Activated naive CD4-positive, alpha-beta T cell treated with anti-CD3 and anti-CD28 coated beads for 36 hours (primary cell): ENCODE measurements around the gene KCNN1. TPM values are rescaled to one million over a fixed set of nuclear protein-coding genes. Genes with fewer than 3 reads are reported as not detected.
"Not testable (repeated sequence)": the region's sequence is repeated elsewhere in the genome, so short reads cannot be mapped to it uniquely, and the experiment has no call there.

Experiments used
- CTCF ChIA-PET: fragments of 350-600 bp; sonication (Branson Sonifier 250); formaldehyde crosslinking; loops from one replicate; lab custom pipeline; 2021; ENCODE audit warnings: antibody characterized with exemption; lab: Charles Lee
- DNase-seq: peaks from one replicate; pipeline ENCODE4 v3.0.0-alpha.2; 2020
- H3K27ac Mint-ChIP-seq: one replicate; pipeline ENCODE4 v1.8.0; 2021; ENCODE audit warnings: mild to moderate bottlenecking, mixed read lengths
- H3K27me3 Mint-ChIP-seq: one replicate; pipeline ENCODE4 v1.8.0; 2021; ENCODE audit warnings: low read depth, mixed read lengths
- H3K36me3 Mint-ChIP-seq: one replicate; pipeline ENCODE4 v1.8.0; 2021; ENCODE audit warnings: low read depth, mixed read lengths
- H3K4me1 Mint-ChIP-seq: one replicate; pipeline ENCODE4 v1.8.0; 2021; ENCODE audit warnings: low read depth, mixed read lengths
- H3K4me3 Mint-ChIP-seq: one replicate; pipeline ENCODE4 v1.8.0; 2021; ENCODE audit warnings: mild to moderate bottlenecking, moderate library complexity, mixed read lengths
- H3K9me3 Mint-ChIP-seq: one replicate; pipeline ENCODE4 v1.8.0; 2021; ENCODE audit warnings: mixed read lengths
- intact Hi-C: fragments of 100-400 bp; cut with micrococcal nuclease; formaldehyde crosslinking; loops from one replicate; pipeline ENCODE4 v1.15.1; 2023
- total RNA-seq, 2 experiments: library from RNA; stranded (reverse); gene quantifications; one replicate each; pipeline ENCODE4 v1.2.3, GENCODE V29; 2021

Gene KCNN1
- total RNA-seq, 2 experiments from 2014 or later, result 0.21 to 0.30 TPM

DNA sequence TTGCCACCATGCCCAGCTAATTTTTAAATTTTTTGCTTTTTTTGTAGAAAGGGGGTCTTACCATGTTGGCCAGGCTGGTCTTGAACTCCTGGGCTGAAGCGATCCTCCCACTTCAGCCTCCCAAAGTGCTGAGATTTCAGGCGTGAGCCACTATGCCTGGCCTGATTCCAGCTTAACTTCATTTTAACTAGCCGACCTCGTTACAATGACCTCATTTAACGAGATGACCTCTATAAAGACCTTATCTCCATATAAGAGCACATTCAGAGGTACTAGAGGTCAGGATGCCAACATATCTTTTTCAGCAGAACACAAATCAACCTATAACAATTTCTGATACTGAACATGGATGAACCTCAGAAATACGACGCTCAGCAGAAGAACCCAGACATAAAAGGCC, 10.6 kb downstream of the KCNN1 start:
- intact Hi-C loops, result no loop called here
- DNase-seq, result no peak
- CTCF ChIA-PET, result interaction anchor here (1.1 kb wide), 1 partner anchor 20 kb away, joined by 5 read pairs; no protein-coding TSS in a partner anchor
- H3K27me3 Mint-ChIP-seq, result peaks cover 8% of the 10 kb centered on the region
- no peaks in the 10 kb centered on the region for H3K9me3 Mint-ChIP-seq
- no peak overlapping the region for H3K27ac Mint-ChIP-seq
- H3K36me3 Mint-ChIP-seq, result no peaks in the 10 kb centered on the region
- H3K4me1 Mint-ChIP-seq, result peaks cover 2% of the 10 kb centered on the region
- H3K4me3 Mint-ChIP-seq, result no peak overlapping the region

GRCh38 chr19:17981611-17982010, 14.7 kb downstream of the KCNN1 start:
- no peaks in the 10 kb centered on the region for H3K9me3 Mint-ChIP-seq
- H3K36me3 Mint-ChIP-seq, result no peaks in the 10 kb centered on the region
- CTCF ChIA-PET, result interaction anchor here (1.5 kb wide), 1 partner anchor 43 kb away, joined by 3 read pairs; no protein-coding TSS in a partner anchor
- DNase-seq, result no peak
- peaks cover 2% of the 10 kb centered on the region for H3K4me1 Mint-ChIP-seq
- no peak overlapping the region for H3K27ac Mint-ChIP-seq
- intact Hi-C loops, result no loop called here
- no peak overlapping the region for H3K4me3 Mint-ChIP-seq
- peaks cover 8% of the 10 kb centered on the region for H3K27me3 Mint-ChIP-seq

GRCh38 chr19:17982430-17982829, 15.5 kb downstream of the KCNN1 start:
- Mint-ChIP-seq H3K27ac (no peak overlapping the region), H3K4me1 (peaks cover 2% of the 10 kb centered on the region), H3K4me3 (no peak overlapping the region), H3K27me3 (peaks cover 8% of the 10 kb centered on the region), H3K36me3 (no peaks in the 10 kb centered on the region), H3K9me3 (no peaks in the 10 kb centered on the region)
- CTCF ChIA-PET, result interaction anchor here (1.5 kb wide), 1 partner anchor 44 kb away, joined by 3 read pairs; no protein-coding TSS in a partner anchor
- no peak for DNase-seq
- intact Hi-C loops, result no loop called here

GRCh38 chr19:17985037-17985818, 18.3 kb downstream of the KCNN1 start:
- intact Hi-C loops, result no loop called here
- DNase-seq, result no peak
- CTCF ChIA-PET, result no interaction called here
- H3K36me3 Mint-ChIP-seq, result no peaks in the 10 kb centered on the region
- peaks cover 1% of the 10 kb centered on the region for H3K4me1 Mint-ChIP-seq
- H3K4me3 Mint-ChIP-seq, result no peak overlapping the region
- no peaks in the 10 kb centered on the region for H3K9me3 Mint-ChIP-seq
- peaks cover 3% of the 10 kb centered on the region for H3K27me3 Mint-ChIP-seq
- H3K27ac Mint-ChIP-seq, result no peak overlapping the region

GRCh38 chr19:17986569-17986968, 19.7 kb downstream of the KCNN1 start:
- DNase-seq, H3K36me3 Mint-ChIP-seq, intact Hi-C loops, CTCF ChIA-PET, H3K27me3 Mint-ChIP-seq, H3K4me3 Mint-ChIP-seq, H3K27ac Mint-ChIP-seq, H3K4me1 Mint-ChIP-seq, H3K9me3 Mint-ChIP-seq: not testable (repeated sequence)

DNA sequence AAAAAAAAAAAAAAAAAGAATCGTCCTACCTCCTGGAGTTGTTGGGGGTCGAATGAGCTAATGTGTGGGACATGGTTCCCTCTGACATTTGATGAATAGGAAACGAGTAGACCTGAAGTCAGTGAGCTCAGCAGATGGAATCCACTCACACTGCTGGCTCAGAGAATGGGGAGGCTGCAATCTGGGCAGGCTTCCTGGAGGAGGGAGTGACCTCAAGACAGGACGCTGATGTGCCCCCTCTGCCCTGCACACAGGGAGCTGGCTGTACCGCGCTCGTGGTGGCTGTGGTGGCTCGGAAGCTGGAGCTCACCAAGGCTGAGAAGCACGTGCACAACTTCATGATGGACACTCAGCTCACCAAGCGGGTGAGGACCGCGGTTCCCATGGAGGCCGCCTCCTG, 21.3 kb downstream of the KCNN1 start:
- H3K4me3 Mint-ChIP-seq, result no peak overlapping the region
- DNase-seq, result no peak
- CTCF ChIA-PET, result interaction anchor here (0.9 kb wide), 1 partner anchor 50 kb away, joined by 5 read pairs; no protein-coding TSS in a partner anchor
- H3K27me3 Mint-ChIP-seq, result no peaks in the 10 kb centered on the region
- H3K9me3 Mint-ChIP-seq, result no peaks in the 10 kb centered on the region
- H3K27ac Mint-ChIP-seq, result no peak overlapping the region
- H3K4me1 Mint-ChIP-seq, result no peaks in the 10 kb centered on the region
- H3K36me3 Mint-ChIP-seq, result no peaks in the 10 kb centered on the region
- intact Hi-C loops, result no loop called here

GRCh38 chr19:17989425-17990094, 22.7 kb downstream of the KCNN1 start:
- H3K9me3 Mint-ChIP-seq, result no peaks in the 10 kb centered on the region
- DNase-seq, result no peak

DNA sequence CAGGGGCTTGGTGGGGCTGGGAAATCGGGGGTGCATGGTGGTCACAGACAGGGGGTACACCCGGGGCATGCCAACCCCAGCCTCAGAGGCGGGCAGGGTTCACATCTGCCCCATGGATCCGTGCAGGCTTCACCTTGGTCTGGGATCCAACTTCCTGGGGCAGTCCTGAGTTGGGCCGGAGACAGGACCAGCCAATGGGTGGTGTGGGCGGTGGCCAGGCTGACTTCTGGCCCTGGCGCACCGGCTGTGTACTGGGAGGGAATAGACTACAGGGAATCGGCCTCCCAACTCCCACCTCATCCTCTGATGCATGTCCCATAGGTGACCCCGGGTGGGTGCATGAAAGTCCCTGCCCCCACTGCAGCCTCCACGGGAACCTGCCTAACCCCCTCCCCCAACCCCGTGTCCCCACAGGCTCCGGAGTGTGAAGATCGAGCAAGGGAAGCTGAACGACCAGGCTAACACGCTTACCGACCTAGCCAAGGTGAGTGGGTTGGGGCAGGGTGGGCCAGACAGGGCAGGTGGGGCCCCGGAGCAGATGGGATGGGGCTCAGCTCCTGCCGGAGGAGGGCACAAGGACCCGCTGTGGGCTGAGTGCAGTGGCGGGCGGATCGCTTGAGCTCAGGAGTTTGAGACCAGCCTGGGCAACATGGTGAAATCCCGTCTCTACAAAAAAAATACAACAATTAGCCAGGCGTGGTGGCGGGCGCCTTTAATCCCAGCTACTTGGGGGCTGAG, 26.3 kb downstream of the KCNN1 start:
- Mint-ChIP-seq H3K27ac (no peak overlapping the region), H3K27me3 (no peaks in the 10 kb centered on the region), H3K9me3 (no peaks in the 10 kb centered on the region), H3K4me3 (no peak overlapping the region), H3K36me3 (no peaks in the 10 kb centered on the region), H3K4me1 (peaks cover 3% of the 10 kb centered on the region)
- intact Hi-C loops, result no loop called here
- CTCF ChIA-PET, result interaction anchor here (1.2 to 6.7 kb wide), 3 partner anchors 47 to 57 kb away, joined by 5 to 186 read pairs (median 7); partner anchors contain the start of gene CCDC124
- no peak for DNase-seq

More at GRCh38 chr19:17989425-17990094, 22.7 kb downstream of the KCNN1 start:
- intact Hi-C loops, result no loop called here
- CTCF ChIA-PET, result no interaction called here
- no peaks in the 10 kb centered on the region for H3K36me3 Mint-ChIP-seq
- no peaks in the 10 kb centered on the region for H3K27me3 Mint-ChIP-seq
- no peak overlapping the region for H3K4me3 Mint-ChIP-seq
- H3K4me1 Mint-ChIP-seq, result no peaks in the 10 kb centered on the region
- H3K27ac Mint-ChIP-seq, result no peak overlapping the region

GRCh38 chr19:17996826-17997316, 30.0 kb downstream of the KCNN1 start:
- CTCF ChIA-PET, result interaction anchor here (0.6 to 6.7 kb wide), 17 partner anchors 20 to 294 kb away, joined by 3 to 186 read pairs (median 5); partner anchors contain the start of genes CCDC124, IL12RB1, RPL18A and SLC5A5
- Mint-ChIP-seq H3K9me3 (no peaks in the 10 kb centered on the region), H3K36me3 (peaks cover 2% of the 10 kb centered on the region), H3K4me3 (no peak overlapping the region), H3K27ac (no peak overlapping the region), H3K4me1 (peaks cover 11% of the 10 kb centered on the region), H3K27me3 (no peaks in the 10 kb centered on the region)
- DNase-seq, result peak; percentile 92
- intact Hi-C loops, result loop anchor here (1.0 kb wide), 4 partner anchors 51 to 138 kb away; partner anchors contain the start of gene RPL18A

GRCh38 chr19:17997969-17998826, 31.3 kb downstream of the KCNN1 start:
- DNase-seq, result no peak
- CTCF ChIA-PET, result interaction anchor here (0.9 to 6.7 kb wide), 10 partner anchors 21 to 139 kb away, joined by 3 to 186 read pairs (median 5); partner anchors contain the start of genes CCDC124, IL12RB1, RPL18A and SLC5A5
- no peaks in the 10 kb centered on the region for H3K27me3 Mint-ChIP-seq
- H3K4me1 Mint-ChIP-seq, result peaks cover 17% of the 10 kb centered on the region
- H3K4me3 Mint-ChIP-seq, result no peak overlapping the region
- H3K27ac Mint-ChIP-seq, result no peak overlapping the region
- H3K36me3 Mint-ChIP-seq, result peaks cover 2% of the 10 kb centered on the region
- H3K9me3 Mint-ChIP-seq, result no peaks in the 10 kb centered on the region
- intact Hi-C loops, result loop anchor here (1.0 kb wide), 4 partner anchors 52 to 139 kb away; partner anchors contain the start of gene RPL18A

GRCh38 chr19:17998827-17999150, 31.9 kb downstream of the KCNN1 start:
- CTCF ChIA-PET, result interaction anchor here (4.4 to 12.8 kb wide), 3 partner anchors 53 to 62 kb away, joined by 38 to 186 read pairs (median 148); partner anchors contain the start of gene CCDC124
- Mint-ChIP-seq H3K4me3 (no peak overlapping the region), H3K27ac (peak overlapping the region; percentile 46), H3K4me1 (peaks cover 17% of the 10 kb centered on the region), H3K36me3 (peaks cover 2% of the 10 kb centered on the region), H3K27me3 (no peaks in the 10 kb centered on the region), H3K9me3 (no peaks in the 10 kb centered on the region)
- no peak for DNase-seq
- intact Hi-C loops, result no loop called here
